ENCODE results near the gene MYBPC2.

The MYBPC2 gene

DNA sequence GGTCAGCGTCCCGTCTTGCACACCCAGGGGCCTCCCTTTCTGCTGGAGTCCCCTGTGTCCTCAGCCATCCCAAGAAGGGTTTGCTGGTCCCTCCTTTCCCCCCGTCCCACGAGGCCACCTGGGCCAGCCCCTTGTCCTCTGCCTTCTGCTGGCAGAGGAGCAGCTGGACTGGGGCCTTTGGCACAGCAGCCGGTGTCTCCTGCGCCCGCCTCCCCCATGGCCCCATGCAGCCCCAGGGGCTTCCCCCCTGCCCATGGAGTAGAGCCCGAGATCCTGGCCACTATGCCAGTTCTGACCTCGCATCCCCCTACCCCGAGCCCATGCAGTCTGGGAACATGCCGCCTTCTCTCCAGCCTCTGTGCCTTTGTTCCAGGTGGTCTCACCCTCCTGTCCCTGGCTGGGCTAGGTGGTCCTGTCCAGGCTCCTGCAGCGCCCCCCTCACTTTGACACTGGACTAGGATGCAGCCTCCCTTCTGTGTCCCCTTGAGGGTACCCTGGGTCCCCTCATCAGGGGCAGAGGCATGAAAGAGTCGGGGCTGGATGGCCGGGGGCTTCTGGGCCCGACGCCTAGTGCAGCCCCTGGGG, 49.7 kb downstream of the MYBPC2 start:
- DNase-seq: no peak

- no peak for DNase-seq
Observed at GRCh38 chr19:50482916-50483315, 50.2 kb downstream of the MYBPC2 start.

DNA sequence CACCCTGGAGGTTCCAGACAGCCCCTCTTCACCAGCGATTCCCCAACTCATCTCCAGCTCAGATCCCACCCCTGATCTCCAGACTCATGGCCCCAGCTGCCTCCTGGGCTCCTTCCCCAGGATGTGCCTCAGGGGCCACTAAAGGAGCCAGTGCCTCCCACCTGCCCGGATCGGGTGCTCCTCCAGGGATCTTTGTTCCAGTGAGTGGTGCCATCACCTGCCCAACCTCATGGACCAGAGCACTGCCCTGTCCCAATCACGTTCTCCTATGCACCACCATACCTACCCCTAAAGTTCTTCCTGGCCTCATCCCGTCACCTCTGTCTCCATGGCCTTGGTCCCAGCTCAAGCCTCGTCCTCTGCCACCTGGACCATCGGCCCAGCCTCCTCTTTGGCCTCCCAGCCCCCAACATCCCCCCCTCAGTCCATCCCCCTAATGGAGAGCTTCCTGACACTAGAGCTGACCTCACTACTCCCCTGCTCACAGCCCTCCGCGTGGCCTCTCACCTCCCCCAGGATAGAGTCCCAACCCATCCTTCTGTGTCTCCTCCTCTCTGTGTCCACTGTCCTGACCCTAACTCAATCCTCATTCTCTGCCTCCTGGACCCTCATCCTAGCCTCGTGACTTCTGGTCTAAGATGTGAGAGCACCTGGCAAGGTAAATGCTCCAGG, 52.7 kb downstream of the MYBPC2 start:
- no peak for DNase-seq

GRCh38 chr19:50486823-50487515, 54.3 kb downstream of the MYBPC2 start:
- no peak for DNase-seq

- DNase-seq: no peak
Observed at GRCh38 chr19:50488389-50489194, 55.9 kb downstream of the MYBPC2 start.

- DNase-seq: no peak
Observed at GRCh38 chr19:50489461-50490011, 56.8 kb downstream of the MYBPC2 start.

DNA sequence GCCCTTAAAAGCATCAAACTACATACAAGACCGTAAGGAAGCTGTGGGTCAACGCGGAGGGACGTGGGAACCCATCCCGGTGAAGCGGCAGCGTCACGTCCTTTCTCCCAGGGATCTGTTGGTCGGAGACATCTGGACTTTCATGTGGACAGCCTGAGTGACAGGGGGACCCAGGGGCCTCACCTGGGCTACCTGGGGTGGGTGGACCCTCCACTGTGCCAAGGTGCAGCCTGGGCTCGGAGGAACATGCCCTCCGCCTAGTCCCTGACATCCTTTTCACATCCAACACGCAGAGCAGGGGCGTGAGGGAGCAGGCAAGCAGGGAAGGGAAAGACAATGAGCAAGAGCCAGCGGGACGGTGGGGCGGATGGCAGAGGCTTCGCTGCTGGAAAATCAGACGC, 57.7 kb downstream of the MYBPC2 start:
- DNase-seq: no peak

- no peak for DNase-seq
Observed at GRCh38 chr19:50490991-50491472, 58.3 kb downstream of the MYBPC2 start.

DNA sequence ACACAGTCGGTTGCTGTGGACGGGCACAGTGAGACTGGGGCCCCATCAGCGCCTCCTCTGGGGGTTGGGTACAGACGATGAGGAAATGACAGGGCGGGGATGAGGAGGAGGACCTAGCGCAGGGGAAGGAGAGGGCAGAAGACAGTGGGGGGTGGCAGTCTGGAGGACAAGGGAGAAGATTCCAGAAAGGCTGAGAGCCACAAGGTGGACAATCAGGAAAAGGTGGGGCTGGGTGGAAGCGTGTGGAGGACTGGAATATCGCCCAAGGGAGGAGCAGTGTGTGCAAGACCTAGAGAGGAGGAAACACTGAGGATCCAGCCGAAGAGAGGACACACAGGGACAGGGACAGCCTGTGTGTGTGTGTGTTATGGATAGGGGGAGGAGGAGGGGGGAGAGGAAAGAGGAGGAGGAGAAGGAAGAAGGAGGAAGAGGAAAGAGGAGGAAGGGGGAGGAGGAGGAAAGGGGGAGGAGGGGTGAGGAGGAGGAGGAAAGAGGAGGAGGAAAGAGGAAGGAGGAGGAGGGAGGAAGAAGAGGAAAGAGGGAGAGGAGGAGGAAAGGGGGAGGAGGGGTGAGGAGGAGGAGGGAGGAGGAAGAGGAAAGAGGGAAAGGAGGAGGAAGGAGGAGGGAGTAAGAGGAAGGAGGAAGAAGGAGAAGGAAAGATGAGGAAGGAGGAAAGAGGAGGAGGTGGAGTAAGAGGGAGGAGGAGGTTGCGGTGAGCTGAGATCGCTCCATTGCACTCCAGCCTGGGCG, 59.8 kb downstream of the MYBPC2 start:
- no peak for DNase-seq

DNA sequence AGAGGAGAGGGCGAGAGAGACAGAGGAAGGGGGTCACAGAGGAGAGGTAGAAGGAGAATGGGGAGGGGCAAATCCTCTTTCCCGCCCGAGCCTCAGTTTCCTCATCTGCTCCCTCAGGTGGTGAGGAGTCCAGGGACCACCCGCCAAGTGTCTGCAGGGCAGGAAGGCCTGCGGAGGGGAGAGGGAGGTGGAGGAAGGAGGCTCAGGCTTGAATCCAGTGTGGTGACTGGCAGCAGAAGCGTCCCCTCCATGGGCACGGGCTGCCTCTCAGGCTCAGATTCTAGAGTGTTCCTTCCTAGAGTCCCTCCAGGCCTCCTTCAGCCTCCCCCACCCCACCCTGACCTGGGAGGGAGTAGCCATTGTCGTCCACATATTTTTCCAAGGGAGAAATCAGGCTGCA, 60.5 kb downstream of the MYBPC2 start:
- DNase-seq: no peak

DNA sequence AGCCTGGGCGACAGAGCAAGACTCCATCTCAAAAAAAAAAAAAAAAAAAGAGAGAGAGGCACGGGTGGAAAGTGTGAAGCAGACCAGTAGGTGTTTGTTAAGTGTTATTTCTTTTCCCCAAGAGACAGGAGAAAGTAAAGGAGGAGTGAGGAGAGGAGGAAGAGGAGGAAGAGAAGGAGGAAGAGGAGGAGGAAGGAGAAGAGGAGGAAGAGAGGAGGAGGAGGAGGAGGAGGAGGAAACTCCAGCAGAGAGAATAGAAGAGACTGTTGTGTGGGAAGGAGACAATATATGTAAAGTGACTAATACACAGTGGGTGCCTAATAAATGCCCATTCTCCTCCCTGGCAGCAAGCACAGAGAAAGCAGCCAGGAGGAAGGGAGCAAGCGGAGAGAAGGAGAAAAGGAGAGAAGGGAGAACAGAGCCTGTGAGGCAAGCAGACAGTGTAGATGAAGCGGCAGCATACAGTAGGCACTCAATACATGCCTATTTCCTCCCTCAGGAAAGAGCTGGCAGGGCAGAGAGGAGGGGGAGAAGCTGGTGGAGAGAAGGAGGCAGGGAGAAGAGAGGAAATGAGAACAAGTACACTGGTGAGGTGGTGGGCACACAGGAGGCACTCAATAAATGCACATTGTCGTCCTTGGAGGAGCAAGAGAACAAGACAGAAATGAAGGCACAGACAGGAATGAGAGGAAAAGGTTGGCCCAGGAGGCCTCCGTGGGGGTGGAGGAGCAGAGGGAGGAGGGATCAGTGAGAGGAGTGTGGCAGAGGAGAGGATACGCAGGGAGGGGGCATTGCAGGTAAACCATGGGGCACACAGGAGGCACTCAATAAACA, 61.7 kb downstream of the MYBPC2 start:
- DNase-seq: no peak

DNA sequence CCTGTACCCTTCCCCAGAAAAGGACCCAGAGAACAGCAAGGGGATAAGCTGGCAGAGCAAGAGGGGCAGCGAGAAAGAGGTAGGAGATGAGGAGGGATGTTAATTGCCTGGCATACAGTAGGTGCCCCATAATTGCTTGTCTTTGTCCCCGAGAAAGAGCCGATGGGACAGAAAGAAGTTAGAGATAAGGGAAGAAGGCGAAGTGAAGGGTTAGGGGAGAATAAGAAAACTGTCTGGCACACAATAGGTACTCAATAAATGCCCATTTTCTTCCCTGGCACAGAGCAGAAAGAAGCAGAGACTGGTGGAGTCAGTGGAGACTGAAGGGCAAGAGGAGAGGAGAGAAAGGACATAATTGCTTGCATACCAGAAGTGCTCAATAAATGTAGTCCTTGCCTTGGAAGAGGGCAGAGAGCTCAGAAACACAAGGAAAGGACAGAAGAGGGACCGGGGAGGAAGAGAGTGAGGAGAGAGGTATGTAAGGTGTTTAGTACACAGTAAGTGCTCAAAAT, 62.4 kb downstream of the MYBPC2 start:
- no peak for DNase-seq

DNA sequence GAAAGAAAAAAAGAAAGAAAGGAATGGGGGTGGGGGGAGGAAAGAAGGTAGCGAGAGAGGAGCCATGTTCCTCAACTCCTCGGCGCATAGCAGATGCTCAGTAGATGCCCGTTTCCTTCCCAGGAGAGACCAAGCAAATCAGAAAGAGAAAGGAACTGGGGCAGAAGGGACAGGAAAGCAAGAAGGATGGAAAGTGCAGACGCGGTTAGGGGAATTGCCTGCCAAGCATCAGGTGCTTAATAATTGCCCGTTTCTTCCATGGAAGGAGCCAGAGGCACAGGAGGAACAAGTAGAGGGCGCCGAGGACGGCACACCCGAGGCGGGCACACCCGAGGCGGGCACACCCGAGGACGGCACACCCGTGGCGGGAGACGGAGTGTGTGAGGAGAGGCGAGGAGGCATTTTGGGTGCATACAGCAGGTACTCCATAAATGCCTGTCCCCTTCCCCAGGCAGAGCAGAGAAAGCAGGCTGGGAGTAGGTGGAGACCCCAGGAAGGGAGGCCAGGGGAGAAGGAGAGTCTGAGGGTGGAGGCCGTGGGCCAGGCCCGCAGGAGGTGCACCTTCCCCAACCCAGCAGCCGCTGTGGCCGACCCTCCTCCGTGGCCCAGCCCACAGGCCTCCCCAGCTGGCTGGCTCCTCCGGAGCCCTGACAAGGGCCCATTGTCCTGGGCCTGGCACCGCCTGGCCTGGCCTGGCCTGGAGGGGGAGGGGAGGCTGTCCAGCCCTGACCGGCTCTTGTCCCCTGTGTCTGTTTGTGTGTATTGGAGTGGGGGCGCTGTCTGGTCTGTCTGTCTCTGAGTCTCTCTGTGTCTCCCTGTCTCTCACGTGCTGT, 63.7 kb downstream of the MYBPC2 start:
- no peak for DNase-seq

- no peak for DNase-seq
Observed at GRCh38 chr19:50497022-50497405, 64.3 kb downstream of the MYBPC2 start.

- DNase-seq: no peak
Observed at GRCh38 chr19:50498219-50499056, 65.7 kb downstream of the MYBPC2 start.

- no peak for DNase-seq
Observed at GRCh38 chr19:50500060-50500752, 67.5 kb downstream of the MYBPC2 start.

DNA sequence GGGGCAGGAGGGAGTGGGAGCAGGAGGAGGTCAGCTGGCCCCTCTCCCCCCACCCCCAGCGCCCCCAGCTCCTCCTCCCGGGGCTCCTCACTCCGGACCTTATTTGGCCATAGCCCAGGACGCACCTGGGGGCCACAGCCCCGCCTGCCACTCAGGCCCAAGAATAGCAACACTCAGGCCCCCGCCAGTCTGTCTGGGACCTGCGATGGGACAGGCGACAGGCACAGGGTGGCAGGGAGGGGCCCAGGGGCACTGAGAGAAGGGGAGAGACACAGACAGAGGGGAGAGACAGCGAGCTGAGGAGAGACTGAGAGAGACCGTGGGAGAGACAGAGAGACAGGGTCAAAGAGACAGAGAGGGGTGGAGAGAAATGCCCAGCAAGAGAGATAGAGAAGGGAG, 68.1 kb downstream of the MYBPC2 start:
- no peak for DNase-seq

DNA sequence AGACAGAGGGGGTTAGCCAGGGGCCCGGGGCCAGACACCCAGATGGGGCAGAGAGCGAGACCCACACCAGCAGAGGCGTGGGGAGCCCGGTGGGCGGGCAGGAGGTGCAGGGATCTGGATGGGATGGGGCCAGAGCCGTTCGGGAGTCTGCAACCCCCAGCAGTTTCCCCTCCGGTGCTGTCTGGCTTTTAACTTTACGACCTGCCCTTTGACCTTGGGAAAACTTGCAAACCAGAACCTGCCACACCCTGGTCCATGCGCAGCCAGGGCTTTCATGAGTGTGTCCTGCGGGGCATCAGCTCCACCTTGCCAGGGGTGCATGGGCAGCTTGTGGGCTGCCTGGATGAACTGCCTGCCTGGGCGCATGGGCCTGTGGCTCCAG, 68.5 kb downstream of the MYBPC2 start:
- no peak for DNase-seq
